SKM-1 (cell line): ENCODE data around the gene LONP2.
"Not testable (repeated sequence)": the region's sequence is repeated elsewhere in the genome, so short reads cannot be mapped to it uniquely, and the experiment has no call there.

Experiments
- DNase-seq: peaks from one replicate; lab custom pipeline; 2025; ENCODE audit not compliant: unreplicated experiment; lab: John Stamatoyannopoulos, UW

Gene LONP2

GRCh38 chr16:48235556-48236136 lies 8.5 kb upstream of the LONP2 start:
- no peak for DNase-seq

DNA sequence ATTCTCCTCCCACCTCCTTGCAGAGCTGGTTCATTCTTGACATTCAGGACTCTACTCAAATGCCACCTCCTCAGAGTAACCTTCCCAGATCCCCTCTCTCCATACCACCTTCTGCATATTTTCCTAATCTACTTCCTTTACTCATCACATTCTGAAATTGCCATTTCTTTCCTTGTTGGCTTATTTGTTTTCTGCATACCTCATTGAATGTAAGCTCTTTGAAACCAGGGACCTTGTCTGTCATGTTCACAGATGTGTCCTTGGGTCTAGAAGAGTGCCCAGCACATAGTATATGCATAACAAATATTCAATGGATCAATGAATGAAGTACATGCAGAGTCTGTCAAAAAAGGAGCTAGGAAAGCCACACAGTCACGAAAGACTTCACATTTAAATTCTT lies 7.8 kb upstream of the LONP2 start:
- no peak for DNase-seq

- not testable (repeated sequence) for DNase-seq
Measured at GRCh38 chr16:48240147-48240546, 4.0 kb upstream of the LONP2 start.

DNA sequence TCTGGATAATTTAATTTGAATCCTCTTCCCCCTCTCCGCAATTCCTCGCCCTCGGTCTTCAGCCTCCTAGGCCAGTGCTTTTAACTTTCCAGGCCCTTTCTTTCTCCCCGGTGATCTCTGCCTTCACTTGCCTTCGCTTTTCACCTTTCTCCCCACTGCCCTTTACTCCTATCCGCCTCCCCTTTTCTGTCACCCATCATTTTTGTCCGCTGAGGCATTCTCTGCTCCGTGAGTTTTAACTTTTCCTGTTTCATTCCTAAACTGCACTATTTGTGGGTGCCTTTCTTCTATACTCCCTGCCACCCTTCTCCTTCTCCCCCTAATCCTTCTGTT lies 729 bp downstream of the LONP2 start:
- no peak for DNase-seq

- no peak for DNase-seq
Measured at GRCh38 chr16:48246066-48246465, 2.0 kb downstream of the LONP2 start.

- DNase-seq, result no peak
Measured at GRCh38 chr16:48247311-48247710, 3.2 kb downstream of the LONP2 start, which contains the start of gene ABCC11. ABCC11 (minus strand) TSS chr16:48247539; CDS start chr16:48231921, 15,618 bp downstream.

DNA sequence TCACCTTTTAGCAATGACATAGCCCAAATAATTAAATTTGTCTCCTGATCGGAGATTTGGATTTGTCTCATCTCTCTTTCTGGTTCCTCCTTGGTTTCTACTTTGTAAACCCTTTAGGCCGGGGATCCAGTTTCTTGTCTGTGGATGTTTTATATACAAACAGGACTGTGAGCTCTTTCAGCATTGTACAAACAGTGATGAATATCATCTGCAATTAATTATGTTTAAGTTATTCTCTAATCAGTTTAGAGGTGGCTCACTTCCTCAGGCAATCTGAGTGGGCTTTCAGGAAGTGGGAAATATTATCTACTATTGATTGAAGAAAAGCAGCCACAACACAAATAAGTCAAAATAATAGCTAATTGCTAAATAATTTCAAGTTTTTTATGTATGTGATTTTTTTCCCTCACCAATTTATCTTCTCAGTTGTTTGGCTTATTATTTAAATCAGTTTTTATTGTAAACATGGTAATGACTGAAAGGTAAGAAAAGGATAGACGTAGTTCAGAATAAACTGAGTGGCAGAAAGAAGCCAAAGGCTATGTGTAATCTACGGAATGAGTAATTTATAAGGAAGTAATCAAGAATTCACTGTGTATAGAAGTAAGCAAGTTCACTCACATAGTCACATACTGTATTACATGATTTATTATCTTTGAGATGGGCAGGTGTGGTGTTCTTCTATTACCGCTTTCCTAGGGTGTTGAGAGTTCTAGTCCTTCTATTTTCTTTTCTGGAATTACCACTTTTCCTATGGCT lies 6.6 kb downstream of the LONP2 start:
- DNase-seq, result no peak

GRCh38 chr16:48252013-48252412 lies 7.9 kb downstream of the LONP2 start:
- no peak for DNase-seq

DNA sequence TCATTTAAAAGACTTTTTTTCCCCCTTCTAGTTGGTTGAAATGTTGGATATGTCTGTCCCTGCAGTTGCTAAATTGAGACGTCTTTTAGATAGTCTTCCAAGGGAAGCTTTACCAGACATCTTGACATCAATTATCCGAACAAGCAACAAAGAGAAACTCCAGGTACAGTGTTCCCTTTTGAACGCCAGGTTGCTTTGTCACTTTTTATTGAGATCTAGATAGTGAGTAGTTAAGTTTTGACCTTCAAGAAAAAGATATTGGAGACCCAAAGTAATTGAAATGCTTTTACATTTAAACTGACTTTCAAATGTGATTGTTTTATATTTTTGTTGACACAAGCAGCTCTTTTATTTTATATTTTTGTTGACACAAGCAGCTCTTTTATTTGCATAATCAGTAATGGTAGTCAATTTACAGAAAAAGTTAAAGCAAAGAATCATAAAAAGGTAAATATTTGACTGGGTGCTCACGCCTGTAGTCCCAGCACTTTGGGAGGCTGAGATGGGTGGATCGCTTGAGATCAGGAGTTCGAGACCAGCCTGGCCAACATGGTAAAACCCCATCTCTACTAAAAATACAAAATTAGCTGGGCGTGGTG lies 12.6 kb downstream of the LONP2 start:
- no peak for DNase-seq

GRCh38 chr16:48261569-48261968 lies 17.5 kb downstream of the LONP2 start:
- DNase-seq, result no peak

DNA sequence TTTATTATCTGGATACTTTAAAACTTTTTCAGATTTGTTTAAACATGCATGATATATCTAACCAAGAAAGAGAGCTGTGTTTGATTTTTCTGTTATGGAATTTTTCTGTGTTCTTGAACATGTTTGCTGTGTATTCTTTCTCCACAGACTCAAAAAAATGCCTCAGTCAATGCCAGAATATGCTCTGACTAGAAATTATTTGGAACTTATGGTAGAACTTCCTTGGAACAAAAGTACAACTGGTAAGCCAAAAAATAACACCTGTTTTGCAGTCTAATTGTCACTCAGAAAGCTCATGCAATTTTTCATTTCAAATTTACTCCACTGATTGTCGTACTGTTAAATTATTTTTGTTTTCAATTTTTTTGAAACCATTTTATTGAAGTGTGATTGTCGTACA lies 18.5 kb downstream of the LONP2 start:
- DNase-seq, result no peak

DNA sequence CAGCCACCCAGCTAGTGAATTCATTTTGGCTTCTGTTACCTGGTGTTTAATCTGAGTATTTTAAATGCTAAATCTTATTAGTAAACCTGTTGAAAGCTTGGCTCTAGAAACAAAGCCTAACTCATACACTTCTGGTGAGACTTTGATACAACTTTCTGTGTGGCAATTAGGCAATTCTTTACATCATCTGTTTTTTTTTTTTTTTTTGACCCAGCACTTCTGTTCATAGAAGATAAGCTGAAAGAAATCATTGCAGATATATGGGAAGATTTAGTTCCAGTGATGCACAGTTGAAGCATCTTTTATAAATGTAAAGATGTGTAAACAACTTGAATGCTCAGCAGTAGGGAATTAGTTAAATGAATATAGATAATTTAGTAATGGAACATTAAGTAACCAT lies 24.9 kb downstream of the LONP2 start:
- no peak for DNase-seq

- no peak for DNase-seq
Measured at GRCh38 chr16:48271728-48272127, 27.6 kb downstream of the LONP2 start.

GRCh38 chr16:48272837-48273421 lies 28.8 kb downstream of the LONP2 start:
- DNase-seq, result no peak

GRCh38 chr16:48274476-48274875 lies 30.4 kb downstream of the LONP2 start:
- DNase-seq, result no peak

- no peak for DNase-seq
Measured at GRCh38 chr16:48276102-48276501, 32.0 kb downstream of the LONP2 start.

DNA sequence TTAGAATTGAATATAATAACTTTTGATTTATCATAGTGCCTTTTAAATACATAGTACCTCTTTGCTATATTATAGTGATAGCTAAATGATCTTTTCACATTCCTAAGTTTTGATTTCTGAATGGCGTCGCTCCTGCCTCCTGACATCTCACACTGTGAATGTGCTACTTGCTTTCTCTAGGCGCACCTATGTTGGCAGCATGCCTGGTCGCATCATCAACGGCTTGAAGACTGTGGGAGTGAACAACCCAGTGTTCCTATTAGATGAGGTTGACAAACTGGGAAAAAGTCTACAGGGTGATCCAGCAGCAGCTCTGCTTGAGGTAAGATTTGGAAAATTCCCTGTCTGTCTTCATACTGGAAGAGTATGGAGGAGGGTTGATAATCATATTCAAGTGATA lies 33.1 kb downstream of the LONP2 start:
- no peak for DNase-seq

DNA sequence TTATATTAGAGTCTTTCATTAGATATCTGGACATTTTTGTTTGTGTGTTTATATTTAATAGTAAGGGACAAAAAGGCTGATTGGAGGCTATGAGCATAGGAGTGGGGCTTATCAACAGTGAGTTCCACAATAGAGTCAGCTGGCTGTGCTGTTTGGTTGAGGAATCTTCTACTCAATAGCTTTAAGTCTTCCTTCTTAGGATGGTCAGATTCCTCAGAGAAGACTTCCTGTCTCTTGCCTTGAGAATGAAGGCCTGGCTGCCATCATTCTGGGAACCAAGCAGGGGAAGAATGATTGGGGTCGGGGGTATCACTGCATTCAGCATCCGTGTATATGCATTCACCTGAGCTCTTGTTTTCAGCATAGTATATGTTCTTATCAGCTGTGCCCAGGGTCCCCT lies 35.1 kb downstream of the LONP2 start:
- no peak for DNase-seq

DNA sequence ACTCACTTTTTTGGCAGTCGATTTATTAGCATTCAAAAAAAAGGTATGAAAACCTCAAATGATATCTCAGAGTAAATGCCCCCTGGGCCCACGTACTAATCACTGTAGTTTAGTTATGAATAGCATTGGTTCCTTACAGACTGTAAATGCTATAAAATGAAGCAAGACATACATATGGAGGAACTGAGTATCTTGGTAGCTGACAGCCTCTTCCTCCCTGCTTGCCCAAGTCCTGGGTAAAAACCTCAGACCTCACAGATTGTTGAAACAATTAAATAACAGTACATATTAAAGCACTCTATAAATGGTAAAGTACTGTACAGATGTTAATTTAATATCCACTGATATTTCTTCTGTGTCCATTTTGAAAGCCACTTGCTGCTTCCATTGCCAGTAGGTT lies 36.4 kb downstream of the LONP2 start:
- DNase-seq, result no peak

DNA sequence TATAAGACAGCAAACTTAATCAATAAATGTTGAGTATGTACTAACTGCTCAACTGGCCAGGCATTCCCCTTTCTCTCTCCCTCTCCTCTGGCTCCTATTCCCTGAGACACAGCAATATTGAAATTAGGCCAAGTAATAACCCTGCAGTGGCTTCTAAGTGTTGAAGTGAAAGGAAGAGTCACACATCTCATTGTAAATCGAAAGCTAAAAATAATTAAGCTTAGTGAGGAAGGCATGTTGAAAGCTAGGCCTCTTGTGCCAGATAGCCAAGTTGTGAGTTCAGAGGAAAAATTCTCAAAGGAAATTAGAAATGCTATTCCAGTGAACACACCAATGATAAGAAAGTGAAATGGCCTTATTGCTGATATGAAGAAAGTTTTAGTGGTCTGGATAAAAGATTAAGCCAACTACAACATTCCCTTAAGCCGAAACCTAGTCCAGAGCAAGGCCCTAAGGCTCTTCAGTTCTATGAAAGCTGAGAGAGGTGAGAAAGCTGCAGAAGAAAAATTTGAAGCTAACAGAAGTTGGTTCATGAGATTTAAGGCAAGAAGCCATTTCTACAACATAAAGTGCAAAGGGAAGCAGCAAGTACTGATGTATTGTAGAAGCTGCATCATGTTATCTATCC lies 38.6 kb downstream of the LONP2 start:
- no peak for DNase-seq

- no peak for DNase-seq
Measured at GRCh38 chr16:48284772-48285409, 40.8 kb downstream of the LONP2 start.
